Gastroesophageal sphincter (tissue), 3 donors: ENCODE measurements around the gene SLC35E2B.
"Not testable (repeated sequence)": the region's sequence is repeated elsewhere in the genome, so short reads cannot be mapped to it uniquely, and the experiment has no call there.

Source experiments
- POLR2A ChIP-seq, 2 donors: fragments of 450-650 bp; IDR thresholded peaks; one replicate each; pipeline ENCODE4 v1.6.1; 2017; ENCODE audit warnings: antibody characterized with exemption in 2 of 2, mild to moderate bottlenecking in 2 of 2, moderate library complexity in 1 of 2
- POLR2AphosphoS5 ChIP-seq: sonication (generic); formaldehyde crosslinking; IDR thresholded peaks from one replicate; pipeline ENCODE4 v1.6.1; 2017; ENCODE audit warnings: antibody characterized with exemption
- TF ChIP-seq, protein P1 (sequence below), 4 experiments: fragments of 200-600 bp in 2 of 4; fragments of 450-650 bp in 2 of 4; sonication (generic) in 1 of 4; IDR thresholded peaks; one replicate each; pipeline ENCODE4 v1.5.1; 2017 to 2019; ENCODE audit warnings: antibody characterized with exemption in 4 of 4, mild to moderate bottlenecking in 2 of 4, moderate library complexity in 2 of 4

DNA sequence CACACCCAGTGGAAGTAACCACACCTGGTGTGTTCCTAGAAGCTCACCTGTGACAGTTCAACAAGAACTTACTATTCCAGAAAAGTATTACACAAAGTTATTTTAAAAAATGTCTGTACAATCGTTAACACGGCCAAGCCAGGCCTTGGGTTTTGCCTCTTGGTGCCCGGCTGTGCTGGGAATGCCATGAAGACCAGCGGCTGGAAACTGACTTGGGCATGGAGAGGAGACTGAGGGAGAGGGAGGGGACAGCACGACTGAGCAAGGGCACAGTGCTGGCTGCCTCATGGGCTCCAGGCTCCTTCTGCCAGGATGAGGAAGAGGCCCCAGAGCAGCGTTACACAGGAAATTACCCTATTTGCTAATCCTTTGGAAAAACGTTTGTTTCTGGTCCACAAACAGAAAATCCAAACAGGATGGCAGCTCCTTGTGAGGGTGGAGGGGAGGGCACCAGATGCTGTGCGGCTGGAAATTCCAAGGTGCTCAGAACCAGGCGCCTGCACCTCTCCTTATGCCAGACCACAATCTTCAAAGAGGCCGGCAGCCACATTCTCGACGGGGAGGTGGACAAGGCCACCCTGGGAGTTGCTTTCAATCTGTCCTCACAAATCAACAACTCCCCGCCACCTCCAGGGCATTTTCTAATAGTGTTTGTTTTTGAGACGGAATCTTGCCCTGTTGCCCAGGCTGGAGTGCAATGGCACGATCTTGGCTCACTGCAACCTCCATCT lies 29.6 kb downstream of the SLC35E2B start:
- TF ChIP-seq, protein P1, sequence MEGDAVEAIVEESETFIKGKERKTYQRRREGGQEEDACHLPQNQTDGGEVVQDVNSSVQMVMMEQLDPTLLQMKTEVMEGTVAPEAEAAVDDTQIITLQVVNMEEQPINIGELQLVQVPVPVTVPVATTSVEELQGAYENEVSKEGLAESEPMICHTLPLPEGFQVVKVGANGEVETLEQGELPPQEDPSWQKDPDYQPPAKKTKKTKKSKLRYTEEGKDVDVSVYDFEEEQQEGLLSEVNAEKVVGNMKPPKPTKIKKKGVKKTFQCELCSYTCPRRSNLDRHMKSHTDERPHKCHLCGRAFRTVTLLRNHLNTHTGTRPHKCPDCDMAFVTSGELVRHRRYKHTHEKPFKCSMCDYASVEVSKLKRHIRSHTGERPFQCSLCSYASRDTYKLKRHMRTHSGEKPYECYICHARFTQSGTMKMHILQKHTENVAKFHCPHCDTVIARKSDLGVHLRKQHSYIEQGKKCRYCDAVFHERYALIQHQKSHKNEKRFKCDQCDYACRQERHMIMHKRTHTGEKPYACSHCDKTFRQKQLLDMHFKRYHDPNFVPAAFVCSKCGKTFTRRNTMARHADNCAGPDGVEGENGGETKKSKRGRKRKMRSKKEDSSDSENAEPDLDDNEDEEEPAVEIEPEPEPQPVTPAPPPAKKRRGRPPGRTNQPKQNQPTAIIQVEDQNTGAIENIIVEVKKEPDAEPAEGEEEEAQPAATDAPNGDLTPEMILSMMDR (IDR thresholded peaks at IDR 0.05): not testable (repeated sequence)
- not testable (repeated sequence) for TF ChIP-seq POLR2A (IDR thresholded peaks at IDR 0.05); POLR2AphosphoS5
